SKM-1 treated with dmso at 0.1 percent for 144 hours (cell line): ENCODE data around the gene SOBP.

Experiments
- DNase-seq: peaks from one replicate; lab custom pipeline; 2025; ENCODE audit not compliant: unreplicated experiment; lab: John Stamatoyannopoulos, UW

SOBP gene

GRCh38 chr6:107485157-107485556 is 4.8 kb upstream of the SOBP start:
- DNase-seq: no peak

- no peak for DNase-seq
These were observed 1.6 kb upstream of the SOBP start for GRCh38 chr6:107488174-107488874.

- no peak for DNase-seq
These were observed 862 bp upstream of the SOBP start for GRCh38 chr6:107488875-107489635.

- no peak for DNase-seq
These were observed 735 bp downstream of the SOBP start for GRCh38 chr6:107490566-107491137.

GRCh38 chr6:107491138-107491609 is 1.3 kb downstream of the SOBP start:
- no peak for DNase-seq

GRCh38 chr6:107491760-107492660 is 2.1 kb downstream of the SOBP start:
- no peak for DNase-seq

- no peak for DNase-seq
These were observed 3.5 kb downstream of the SOBP start for GRCh38 chr6:107493158-107494057.

- no peak for DNase-seq
These were observed 5.3 kb downstream of the SOBP start for GRCh38 chr6:107495196-107495643.

- no peak for DNase-seq
These were observed 6.1 kb downstream of the SOBP start for GRCh38 chr6:107495971-107496370.

GRCh38 chr6:107496892-107497684 is 7.2 kb downstream of the SOBP start:
- DNase-seq: no peak

- no peak for DNase-seq
These were observed 14.5 kb downstream of the SOBP start for GRCh38 chr6:107504270-107505026.

- DNase-seq: no peak
These were observed 16.2 kb downstream of the SOBP start for GRCh38 chr6:107506145-107506544.

- no peak for DNase-seq
These were observed 19.6 kb downstream of the SOBP start for GRCh38 chr6:107509506-107509905.

GRCh38 chr6:107510108-107510507 is 20.2 kb downstream of the SOBP start:
- DNase-seq: no peak

GRCh38 chr6:107511511-107511993 is 21.6 kb downstream of the SOBP start:
- no peak for DNase-seq

GRCh38 chr6:107513214-107513613 is 23.3 kb downstream of the SOBP start:
- DNase-seq: no peak

- no peak for DNase-seq
These were observed 26.0 kb downstream of the SOBP start for GRCh38 chr6:107515955-107516354.

GRCh38 chr6:107517274-107517673 is 27.4 kb downstream of the SOBP start:
- no peak for DNase-seq
